ENCODE results near the gene DROSHA. TPM values are rescaled to one million over a fixed set of nuclear protein-coding genes. Genes with fewer than 3 reads are reported as not detected.

The DROSHA gene
- total RNA-seq, 1 donor from 2014 or later = 57.8 TPM

DNA sequence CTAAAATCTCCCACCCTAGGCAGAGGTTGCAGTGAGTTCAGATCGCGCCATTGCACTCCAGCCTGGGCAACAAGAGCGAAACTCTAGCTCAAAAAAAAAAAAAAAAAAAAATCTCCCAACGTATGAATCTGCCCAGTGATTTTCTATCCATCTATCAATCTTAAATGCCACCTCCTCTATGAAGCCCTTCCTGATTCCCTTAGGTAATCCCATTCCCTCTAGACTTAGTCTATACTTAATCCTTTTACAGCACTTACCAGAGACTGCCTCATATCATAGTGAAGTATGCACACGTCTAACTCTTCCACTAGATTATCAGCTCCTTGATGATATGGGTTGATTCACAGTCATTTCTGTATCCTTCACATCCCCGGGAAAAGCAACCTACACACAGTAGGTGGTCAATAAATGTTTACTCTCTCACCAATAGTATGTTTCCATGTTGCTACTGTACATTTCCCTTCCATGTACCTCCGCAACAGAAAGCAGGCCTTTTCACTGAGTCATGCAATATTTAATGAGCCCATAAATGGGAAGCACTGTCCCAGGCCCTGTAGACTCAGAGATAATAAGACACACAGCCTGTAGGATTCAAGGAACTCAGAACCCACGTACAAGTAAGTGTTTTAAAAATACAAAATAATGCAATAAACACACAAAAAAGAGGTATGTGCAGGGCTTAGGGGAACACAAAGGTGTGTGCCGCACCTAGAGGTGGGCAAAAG lies 1.2 kb downstream of the DROSHA start:
- DNase-seq (ENCODE audit: extremely low read depth, low read depth, low spot score) = no peak

DNA sequence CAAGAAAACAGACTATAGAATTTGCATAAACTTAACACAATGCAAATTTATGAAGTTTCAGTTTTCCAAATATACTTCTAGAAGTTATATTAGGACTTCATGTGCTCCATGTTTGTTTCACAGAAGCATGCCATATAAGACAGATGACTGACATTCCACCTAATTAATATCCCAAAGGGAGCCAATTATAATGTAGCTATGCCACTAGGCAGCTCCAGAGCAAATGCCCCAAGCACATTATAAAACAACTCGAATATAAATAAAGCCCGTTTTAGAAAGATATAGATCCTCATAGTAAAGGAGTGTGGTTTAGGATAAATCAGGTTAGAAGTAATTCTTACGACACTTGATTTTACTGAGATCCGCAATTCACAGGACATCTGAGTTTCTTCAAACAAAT lies 8.9 kb downstream of the DROSHA start:
- no peak for DNase-seq (ENCODE audit: extremely low read depth, low read depth, low spot score)

DNA sequence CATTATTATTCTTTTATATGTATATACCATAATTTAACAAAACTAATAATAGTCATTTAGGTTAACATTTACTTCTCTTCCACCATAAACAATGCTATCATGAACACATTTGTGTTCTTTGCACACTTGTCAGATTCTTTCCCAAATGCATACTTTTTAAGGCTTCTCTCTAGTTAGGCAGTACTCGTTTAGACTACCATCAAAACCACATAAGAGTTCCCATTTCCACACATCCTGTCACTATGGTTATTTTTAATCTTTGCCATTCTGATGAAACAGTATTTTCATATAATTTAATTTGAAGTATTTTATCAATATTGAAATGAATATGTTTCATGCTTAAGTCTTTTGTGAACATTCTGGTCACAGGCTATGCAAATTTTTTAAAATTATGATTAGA lies 15.1 kb downstream of the DROSHA start:
- DNase-seq (ENCODE audit: extremely low read depth, low read depth, low spot score) = no peak

- DNase-seq (ENCODE audit: extremely low read depth, low read depth, low spot score) = no peak
Observed at GRCh38 chr5:31511305-31511704, 20.6 kb downstream of the DROSHA start.

DNA sequence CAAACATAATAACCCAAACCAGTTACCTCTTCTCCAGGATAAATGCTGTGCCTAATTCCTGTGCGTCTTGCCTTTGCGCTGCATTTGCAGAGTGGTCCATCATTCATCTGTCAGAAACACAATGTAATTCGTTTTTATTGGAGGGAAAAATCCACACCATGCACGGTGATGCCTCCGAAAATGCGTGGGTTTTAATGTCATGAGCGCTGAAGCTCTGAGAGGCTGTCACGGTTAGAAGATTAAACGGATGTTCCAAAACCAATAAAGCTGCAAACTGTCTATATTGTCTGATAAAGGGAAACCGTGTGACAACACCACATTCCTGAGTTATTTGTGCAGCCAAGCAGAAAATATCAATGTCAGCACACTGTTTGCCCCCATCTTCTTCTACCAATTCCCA lies 27.4 kb downstream of the DROSHA start:
- no peak for DNase-seq (ENCODE audit: extremely low read depth, low read depth, low spot score)

- no peak for DNase-seq (ENCODE audit: extremely low read depth, low read depth, low spot score)
Observed at GRCh38 chr5:31502506-31502905, 29.4 kb downstream of the DROSHA start.

GRCh38 chr5:31500256-31500655 lies 31.6 kb downstream of the DROSHA start:
- DNase-seq (ENCODE audit: extremely low read depth, low read depth, low spot score) = no peak

DNA sequence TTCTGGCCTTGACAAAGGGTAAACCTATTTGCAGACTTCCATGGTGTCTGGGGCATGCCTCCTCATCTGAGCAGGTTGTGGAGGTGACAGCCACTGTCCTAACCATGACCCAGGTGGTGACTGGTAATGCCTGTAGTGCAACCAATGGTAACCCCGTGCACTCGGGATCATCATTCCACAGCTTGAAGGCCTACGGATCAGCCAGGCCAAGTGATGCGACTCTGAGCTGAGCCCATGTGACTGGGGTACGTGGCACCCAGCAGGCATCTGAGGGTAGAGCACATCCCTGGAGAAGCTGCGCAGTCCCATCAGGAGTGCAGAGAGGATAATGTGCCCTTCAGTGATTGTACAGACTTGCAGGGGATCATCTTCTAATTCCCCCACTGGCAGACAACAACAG lies 35.0 kb downstream of the DROSHA start:
- no peak for DNase-seq (ENCODE audit: extremely low read depth, low read depth, low spot score)

DNA sequence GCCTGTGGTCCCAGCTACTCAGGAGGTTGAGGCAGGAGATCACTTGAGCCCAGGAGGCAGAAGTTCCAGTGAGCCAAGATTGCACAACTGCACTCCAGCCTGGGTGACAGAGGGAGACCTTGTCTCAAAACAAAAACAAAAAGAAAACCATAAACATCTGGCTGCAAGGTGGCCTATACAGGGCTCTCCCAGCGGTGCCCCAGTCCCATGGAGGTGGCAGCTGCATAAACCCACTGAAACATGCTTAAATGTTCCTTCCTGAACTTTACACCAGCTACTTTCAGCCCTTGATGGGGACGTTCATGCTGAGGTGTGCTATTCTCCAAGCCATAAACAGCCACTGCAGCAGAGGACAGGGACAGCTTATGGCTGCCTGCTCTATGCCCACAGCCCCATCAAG lies 35.6 kb downstream of the DROSHA start:
- DNase-seq (ENCODE audit: extremely low read depth, low read depth, low spot score) = no peak

DNA sequence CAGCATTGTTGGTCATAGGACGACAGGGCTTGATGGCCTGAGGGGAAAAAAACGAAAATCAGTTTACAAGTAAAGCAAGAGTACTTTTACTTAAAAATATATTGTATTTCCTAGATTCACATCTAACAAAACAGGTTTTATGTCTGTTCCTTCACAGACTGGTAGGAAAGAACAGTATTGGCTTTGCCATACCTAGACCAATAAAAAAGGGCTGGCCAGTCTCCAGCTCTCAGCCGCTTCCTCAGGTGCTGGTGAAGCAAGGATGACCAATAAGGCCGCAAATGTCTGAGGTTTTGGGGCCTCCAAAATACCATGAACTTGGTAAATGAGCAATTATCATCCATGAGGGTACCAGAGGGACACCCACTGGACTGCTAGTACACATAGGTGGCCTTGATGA lies 36.6 kb downstream of the DROSHA start:
- DNase-seq (ENCODE audit: extremely low read depth, low read depth, low spot score) = no peak

DNA sequence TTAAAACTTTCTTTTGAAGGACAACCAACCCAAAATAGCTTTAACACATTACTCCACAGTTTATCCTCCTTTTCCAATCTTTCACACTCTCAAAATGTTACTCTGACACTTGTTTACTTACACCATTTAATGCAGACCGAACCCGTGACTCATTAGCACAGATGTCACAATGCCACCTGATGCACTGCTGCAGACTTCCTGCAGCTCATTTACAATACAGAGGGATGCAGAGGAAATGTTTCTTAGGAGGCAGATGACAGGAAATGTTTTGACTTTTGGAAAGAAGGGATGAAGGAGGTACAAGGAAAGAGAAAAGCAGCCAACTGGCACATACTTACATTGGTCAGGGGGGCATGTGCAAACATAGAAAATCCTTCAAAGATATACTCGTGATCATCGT lies 39.0 kb downstream of the DROSHA start:
- DNase-seq (ENCODE audit: extremely low read depth, low read depth, low spot score) = peak; percentile 50

DNA sequence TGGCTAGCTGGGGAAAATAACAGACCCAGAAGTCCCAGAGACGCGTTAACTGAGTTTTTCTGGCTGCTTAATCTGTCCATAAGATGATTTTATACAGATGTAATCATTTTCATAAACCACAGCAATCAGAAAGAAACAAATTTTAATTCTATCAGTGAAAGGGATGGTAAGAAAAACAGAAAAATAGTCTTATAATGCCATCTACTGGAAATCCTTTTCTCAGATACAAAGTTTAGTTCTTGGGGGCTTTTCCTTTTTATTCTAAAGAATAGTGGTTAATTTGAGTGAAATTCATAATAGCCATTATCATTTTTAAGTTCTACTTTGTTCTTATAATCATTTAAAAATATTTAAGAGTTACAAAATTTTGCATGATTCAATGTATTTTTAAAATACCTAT lies 44.4 kb downstream of the DROSHA start:
- DNase-seq (ENCODE audit: extremely low read depth, low read depth, low spot score) = no peak

GRCh38 chr5:31486441-31486840 lies 45.5 kb downstream of the DROSHA start:
- no peak for DNase-seq (ENCODE audit: extremely low read depth, low read depth, low spot score)

DNA sequence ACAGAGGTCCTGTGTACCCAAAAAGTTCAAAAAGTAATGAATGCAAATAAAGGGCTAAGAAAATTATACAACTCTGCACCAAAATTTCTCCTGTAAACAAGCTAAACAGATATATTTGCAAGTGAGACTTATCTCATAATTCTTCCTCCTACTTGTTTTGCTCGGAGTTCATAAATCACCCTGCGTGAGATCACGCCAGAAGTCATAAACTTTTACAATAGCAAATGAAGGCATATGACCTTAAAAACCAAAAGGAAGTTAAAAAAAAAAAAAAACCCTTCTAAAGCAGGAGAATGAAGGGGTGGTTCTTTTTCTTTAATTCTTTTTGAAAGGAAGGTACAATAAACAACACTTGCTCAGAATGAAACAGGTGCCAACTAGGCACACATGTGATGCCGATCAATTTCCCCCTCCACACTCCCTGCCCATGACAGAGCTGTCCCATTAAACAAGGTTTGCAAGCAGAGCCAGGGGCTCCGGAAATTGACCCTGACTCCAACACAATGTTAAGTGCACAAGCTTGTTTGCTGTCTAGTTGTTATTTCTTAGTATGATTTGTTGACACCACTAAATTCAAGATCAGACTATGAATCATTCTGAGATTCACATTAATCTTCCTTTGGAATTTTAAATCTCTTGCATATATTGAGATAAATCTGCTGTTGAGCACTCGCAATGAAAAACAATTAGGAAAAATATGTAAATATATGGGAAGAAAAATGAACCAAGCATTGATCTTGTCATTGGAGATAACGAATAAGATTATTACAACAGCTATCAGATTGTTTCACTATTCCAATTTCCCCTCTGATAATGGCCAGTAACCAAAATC lies 46.3 kb downstream of the DROSHA start:
- DNase-seq (ENCODE audit: extremely low read depth, low read depth, low spot score) = peak; percentile 48

DNA sequence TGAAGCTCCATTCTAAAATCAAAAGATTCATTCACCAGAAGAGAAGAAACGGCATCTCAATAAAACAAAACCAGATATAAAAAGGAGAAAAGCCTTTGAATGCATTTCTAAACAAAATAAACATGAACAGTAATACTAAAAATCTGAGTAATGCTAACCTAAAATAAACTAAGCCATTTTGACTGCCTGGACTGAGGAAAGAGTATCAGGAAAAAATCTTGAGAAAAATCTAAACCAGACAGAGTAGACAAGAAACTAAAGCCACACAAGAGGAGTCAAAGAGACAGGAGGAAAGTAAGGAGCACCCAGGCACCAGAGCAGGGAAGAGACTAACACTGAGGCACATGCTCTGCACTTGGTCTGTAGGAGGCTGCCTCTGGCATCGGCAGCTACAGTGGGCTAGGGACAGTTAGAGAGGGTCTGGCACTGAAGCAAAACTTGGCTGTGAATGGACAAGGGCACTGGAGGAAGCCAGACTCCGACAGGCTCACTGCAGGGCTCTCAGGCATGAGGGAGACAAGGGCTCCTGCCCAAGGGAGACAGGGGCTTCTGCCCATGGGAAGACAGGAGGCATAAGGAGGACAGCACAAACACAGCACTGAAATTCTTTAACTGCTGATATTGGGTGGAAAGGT lies 50.2 kb downstream of the DROSHA start:
- no peak for DNase-seq (ENCODE audit: extremely low read depth, low read depth, low spot score)

DNA sequence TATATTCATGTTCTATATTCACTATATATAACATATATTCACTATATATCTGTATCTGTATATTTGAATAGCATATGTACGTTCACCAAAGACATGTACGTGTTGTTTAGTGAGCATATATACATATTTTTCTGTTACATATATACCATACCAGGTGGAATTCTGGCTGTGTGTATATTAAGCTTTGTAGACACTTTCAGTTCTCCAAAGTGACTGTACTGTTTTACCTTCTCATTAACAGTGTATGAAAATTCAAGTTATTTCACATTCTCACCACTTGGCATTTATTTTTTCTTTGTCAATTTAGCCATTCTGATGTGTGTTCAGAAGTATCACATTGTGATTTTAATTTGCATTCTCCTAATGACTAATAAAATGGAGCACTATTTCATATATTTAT lies 52.2 kb downstream of the DROSHA start:
- no peak for DNase-seq (ENCODE audit: extremely low read depth, low read depth, low spot score)

- no peak for DNase-seq (ENCODE audit: extremely low read depth, low read depth, low spot score)
Observed at GRCh38 chr5:31478901-31479300, 53.0 kb downstream of the DROSHA start.

DNA sequence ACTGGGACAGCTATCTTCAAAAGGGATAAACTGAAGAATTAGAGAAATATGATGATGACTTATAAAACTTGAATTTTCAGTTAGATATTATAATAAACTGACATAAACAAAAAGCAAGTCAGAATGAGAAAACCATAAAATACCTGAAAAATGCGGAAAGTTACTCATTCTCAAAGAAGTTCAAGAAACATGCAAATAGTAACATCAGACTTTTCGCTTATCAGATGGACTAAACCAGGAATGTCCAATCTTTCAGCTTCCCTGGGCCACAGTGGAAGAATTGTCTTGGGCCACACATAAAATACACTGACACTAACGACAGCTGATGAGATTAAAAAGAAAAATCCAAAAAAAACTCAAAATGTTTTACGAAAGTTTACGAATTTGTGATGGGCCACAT lies 53.9 kb downstream of the DROSHA start:
- no peak for DNase-seq (ENCODE audit: extremely low read depth, low read depth, low spot score)

- no peak for DNase-seq (ENCODE audit: extremely low read depth, low read depth, low spot score)
Observed at GRCh38 chr5:31477516-31477915, 54.4 kb downstream of the DROSHA start.

DNA sequence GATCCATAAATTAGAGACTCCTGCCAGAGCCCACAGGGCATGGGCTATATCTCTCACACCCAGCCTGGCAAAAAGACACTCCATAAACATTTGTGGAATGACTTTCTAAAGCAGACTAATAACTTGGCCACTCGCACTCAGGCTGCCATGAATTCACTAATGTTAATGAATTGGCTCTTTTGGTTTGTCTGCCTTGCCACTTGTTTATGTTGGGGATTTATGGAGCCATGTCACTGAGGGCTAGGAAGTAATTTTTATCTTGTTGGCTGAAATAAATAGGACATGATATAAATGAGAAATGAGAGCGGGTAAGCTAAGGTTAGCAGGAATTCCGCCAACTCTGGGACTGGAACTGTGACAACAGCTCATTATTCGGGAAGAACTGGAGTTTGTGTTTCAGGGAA lies 55.2 kb downstream of the DROSHA start:
- DNase-seq (ENCODE audit: extremely low read depth, low read depth, low spot score) = no peak

DNA sequence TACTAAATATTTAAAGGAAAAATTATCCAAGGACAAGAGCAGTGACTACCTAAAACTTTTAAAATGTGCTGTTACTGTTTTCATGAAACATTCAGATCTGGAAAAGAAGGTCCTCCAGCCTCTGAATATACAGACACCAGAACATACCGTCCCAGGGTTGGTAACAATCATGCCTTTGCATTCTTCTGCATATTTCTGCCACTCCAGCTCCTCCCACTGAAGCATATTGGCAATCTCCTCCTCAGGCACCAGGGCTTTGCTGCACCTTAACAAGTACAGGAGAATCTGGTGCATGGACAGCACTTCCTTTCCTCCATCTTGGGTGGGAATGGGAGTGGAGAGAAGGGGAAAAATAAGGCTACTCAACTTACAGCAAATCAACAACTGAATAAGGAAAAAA lies 60.0 kb downstream of the DROSHA start:
- DNase-seq (ENCODE audit: extremely low read depth, low read depth, low spot score) = no peak

DNA sequence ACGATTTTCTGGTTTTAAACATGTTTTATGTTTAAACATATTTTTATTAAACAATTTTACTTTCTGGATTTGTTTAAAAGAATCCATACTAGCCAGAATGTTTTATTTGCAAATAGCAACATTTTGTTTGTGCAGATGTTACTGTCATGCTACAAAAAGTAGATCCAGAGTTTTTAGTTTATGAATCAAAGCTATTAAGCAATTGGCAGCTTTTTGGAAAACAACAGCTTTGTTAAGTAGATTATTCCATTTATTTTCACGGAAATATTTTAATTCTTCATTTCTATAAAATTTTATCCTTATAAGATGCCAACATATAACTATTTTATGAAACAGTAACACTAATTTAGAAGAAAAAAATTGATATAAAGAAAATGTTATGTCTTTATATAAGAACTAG lies 60.9 kb downstream of the DROSHA start:
- no peak for DNase-seq (ENCODE audit: extremely low read depth, low read depth, low spot score)
